ENCODE data around the gene MFSD6.
"Not testable (repeated sequence)": the region's sequence is repeated elsewhere in the genome, so short reads cannot be mapped to it uniquely, and the experiment has no call there.

GRCh38 chr2:190494600-190495227 is 86.6 kb downstream of the MFSD6 start:
- TF ChIP-seq CTCF, POLR2A (IDR thresholded peaks at IDR 0.05): not testable (repeated sequence)

Measured in thyroid gland (tissue), 4 donors.